ENCODE results near the gene ELOVL5. TPM values are rescaled to one million over a fixed set of nuclear protein-coding genes. Genes with fewer than 3 reads are reported as not detected.

Gene ELOVL5
- 41.4 and 61.9 TPM in 2 replicates for total RNA-seq

GRCh38 chr6:53348371-53349208 is at the start of gene ELOVL5:
Gene ELOVL5 (minus strand): TSS chr6:53348950. CDS start chr6:53295699, 53,251 bp downstream.

Other genes starting within 250 kb of the ELOVL5 start
- under 0.01 TPM in 1 of 2 replicates, not detected in the other for gene GCM1, start 200.1 kb downstream of the ELOVL5 start, total RNA-seq
- gene GCLC, start 196.2 kb upstream of the ELOVL5 start, total RNA-seq, result 127 and 152 TPM in 2 replicates